ENCODE measurements around the gene ELOVL7.
"Not testable (repeated sequence)": the region's sequence is repeated elsewhere in the genome, so short reads cannot be mapped to it uniquely, and the experiment has no call there.

The ELOVL7 gene

DNA sequence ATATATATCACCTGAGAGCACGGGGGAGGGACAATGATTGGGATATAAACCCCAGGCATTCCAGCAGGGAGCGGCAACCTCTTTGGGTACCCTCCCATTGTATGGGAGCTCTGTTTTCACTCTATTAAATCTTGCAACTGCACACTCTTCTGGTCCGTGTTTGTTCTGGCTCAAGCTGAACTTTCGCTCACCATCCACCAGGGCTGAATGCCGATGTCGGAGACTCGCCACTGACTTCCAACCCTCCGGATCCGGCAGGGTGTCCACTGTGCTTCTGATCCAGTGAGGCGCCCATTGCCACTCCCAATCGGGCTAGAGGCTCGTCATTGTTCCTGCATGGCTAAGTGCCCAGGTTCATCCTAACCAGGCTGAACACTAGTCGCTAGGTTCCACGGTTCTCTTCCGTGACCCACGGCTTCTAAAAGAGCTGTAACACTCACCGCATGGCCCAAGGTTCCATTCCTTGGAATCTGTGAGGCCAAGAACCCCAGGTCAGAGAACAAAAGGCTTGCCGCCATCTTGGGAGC, 48.6 kb downstream of the ELOVL7 start:
- DNase-seq (ENCODE audit: low read depth in 2 of 2): not testable (repeated sequence)

- DNase-seq (ENCODE audit: low read depth in 2 of 2): no peak
These were observed 49.4 kb downstream of the ELOVL7 start for GRCh38 chr5:60794691-60795090.

DNA sequence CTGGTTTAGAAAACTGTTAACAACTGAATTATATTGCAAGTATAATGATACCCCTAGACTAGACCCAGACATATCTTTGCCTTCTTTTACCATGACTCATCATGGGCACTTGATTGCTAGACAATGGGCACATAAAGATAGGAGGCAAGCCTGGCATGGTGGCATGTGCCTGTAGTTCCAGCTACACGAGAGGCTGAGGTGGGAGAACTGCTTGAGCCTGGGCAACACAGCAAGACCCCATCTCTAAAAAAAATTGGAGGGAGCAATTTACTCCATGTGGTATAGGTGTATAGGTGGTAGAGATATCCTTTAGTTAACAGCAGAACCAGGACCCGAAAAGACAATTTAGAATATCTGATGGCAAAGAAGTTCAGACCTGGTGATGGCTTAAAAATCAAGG, 51.6 kb downstream of the ELOVL7 start:
- DNase-seq (ENCODE audit: low read depth in 2 of 2): no peak

GRCh38 chr5:60789551-60789950, 54.5 kb downstream of the ELOVL7 start:
- DNase-seq (ENCODE audit: low read depth in 2 of 2): no peak

DNA sequence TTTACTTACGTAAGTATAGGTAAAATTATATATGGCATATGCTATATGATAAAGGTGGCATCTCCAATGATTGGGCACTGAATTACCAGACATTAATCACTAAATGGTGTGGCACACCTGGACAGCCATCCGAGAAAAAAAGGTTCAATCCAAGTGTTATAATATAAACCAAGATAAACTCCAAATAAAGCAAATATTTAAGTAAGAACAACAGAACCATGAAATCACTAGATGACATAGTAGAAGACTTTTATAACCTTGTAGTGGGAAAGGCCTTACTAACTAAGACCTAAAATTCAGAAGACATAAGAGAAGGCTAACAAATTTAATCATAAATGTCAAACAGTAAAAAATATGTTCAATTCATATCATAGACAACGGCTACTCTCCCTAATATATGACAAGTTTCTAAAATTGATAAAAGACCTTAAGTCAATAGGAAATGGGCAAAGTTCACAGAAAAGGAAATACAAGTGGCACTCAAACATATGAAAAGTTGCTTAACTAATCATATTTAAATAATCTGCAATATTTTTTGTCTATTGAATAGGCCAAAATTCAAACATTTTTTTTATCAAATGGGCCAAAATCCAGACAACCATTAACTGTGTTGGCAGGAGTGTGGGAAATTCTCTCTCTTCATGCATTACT, 55.1 kb downstream of the ELOVL7 start:
- no peak for DNase-seq (ENCODE audit: low read depth in 2 of 2)

GRCh38 chr5:60779466-60779865, 64.6 kb downstream of the ELOVL7 start:
- DNase-seq (ENCODE audit: low read depth in 2 of 2): no peak

GRCh38 chr5:60776343-60776742, 67.7 kb downstream of the ELOVL7 start:
- DNase-seq (ENCODE audit: low read depth in 2 of 2): no peak

GRCh38 chr5:60765019-60765709, 78.9 kb downstream of the ELOVL7 start:
- DNase-seq (ENCODE audit: low read depth in 2 of 2): no peak

DNA sequence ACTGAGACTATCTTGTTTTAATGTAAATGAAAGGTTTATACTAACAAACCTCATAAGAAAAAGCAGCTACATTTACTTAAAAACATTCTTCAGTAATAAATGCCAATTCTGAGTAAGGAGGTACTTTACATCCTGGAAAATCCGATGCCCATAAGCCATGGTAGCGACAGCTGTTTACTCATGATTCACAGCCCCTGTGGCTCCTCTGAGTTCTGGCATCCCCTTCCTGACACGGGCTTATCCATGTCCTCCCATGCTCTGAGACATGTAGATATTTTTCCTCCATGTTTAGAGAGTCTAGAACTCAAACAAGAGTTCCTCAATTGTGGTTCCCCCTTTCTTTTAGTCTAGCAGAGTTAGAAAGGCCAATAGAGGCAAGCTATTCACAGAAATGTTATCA, 81.0 kb downstream of the ELOVL7 start:
- DNase-seq (ENCODE audit: low read depth in 2 of 2): no peak

GRCh38 chr5:60754495-60754894, 89.6 kb downstream of the ELOVL7 start:
- no peak for DNase-seq (ENCODE audit: low read depth in 2 of 2)

- DNase-seq (ENCODE audit: low read depth in 2 of 2): no peak
These were observed 99.4 kb downstream of the ELOVL7 start for GRCh38 chr5:60744682-60745081.

GRCh38 chr5:60743511-60744314, 100.4 kb downstream of the ELOVL7 start:
- no peak for DNase-seq (ENCODE audit: low read depth in 2 of 2)

DNA sequence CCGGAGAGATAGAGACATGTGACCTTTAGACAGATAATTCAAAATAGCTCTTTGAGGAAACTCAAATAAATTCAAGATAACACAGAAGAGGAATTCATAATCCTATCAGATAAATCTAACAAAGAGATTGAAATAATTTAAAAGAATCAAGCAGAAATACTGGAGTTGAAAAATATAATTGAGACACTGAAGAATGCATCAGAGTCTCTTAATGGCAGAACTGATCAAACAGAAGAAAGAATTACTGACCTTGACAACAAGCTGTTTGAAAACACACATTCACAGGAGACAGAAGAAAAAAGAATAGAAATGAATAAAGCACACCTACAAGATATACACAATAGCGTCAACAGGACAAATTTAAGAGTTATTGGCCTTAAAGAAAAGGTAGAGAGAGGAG, 103.7 kb downstream of the ELOVL7 start:
- DNase-seq (ENCODE audit: low read depth in 2 of 2): no peak

DNA sequence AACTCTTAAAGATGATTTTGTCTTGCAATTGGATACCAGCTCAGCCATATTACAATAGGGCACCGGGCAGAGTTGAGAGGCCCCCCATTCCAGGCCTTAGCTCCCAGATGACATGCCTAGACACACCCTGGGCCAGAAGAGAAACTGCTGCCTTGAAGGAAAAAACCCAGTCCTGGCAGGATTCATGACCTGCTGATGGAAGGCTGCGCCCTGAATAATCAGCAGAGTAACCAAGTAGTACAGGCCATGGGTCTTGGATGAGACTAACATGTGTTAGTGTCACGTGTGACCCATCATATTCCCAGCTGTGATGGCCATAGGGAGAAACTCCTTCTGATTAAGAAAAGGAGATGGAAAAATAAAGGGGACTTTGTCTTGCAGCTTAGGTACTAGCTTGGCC, 105.1 kb downstream of the ELOVL7 start:
- DNase-seq (ENCODE audit: low read depth in 2 of 2): no peak

DNA sequence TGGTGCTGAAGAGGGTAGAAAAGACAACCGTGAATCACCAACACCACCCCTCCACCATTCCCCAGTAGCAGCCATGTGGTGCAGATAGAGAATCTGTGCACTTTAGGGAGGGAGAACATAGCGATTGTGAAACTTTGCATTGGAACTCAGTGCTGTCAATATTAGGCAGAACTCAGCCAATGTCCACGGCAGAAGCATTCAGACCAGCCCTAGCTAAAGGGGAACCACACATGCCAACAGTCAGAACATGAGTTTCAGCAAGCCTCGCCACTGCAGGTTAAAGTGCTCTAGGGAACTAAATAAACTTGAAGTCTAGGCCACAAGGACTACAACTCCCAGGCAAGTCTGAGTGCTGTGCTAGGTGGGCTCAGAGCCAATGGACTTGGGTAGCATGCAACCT, 105.6 kb downstream of the ELOVL7 start:
- DNase-seq (ENCODE audit: low read depth in 2 of 2): no peak

DNA sequence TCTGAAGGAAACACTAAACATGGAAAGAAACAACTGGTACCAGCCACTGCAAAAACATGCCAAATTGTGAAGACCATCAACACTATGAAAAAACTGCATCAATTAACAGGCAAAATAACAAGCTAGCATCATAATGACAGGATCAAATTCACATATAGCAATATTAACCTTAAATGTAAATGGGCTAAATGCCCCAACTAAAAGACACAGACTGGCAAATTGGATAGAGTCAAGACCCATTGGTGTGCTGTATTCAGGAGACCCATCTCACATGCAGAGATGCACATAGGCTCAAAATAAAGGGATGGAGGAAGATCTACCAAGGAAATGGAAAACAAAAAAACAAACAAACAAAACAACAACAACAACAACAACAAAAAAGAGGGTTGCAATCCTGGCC, 113.2 kb downstream of the ELOVL7 start:
- not testable (repeated sequence) for DNase-seq (ENCODE audit: low read depth in 2 of 2)

GRCh38 chr5:60727033-60727679, 116.9 kb downstream of the ELOVL7 start:
- no peak for DNase-seq (ENCODE audit: low read depth in 2 of 2)

DNA sequence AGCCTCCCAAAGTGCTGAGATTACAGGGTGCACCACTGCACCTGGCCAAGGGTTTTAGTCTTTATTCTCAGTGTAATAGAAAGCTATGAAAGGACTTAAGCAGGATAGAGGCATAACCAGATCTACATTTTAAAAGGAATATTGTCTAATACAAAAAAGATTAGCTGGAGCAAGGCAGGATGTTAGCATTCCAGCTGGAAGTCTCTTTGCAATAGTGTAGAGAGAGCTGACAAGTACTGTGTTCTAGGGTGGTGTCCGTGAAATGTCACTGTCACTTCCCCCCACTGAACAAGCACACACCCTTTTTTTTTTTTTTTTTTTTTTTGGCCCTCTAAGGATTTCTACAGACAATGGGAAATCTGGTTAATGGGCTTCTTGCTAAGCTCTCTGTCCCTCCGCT, 119.9 kb downstream of the ELOVL7 start:
- DNase-seq (ENCODE audit: low read depth in 2 of 2): no peak

DNA sequence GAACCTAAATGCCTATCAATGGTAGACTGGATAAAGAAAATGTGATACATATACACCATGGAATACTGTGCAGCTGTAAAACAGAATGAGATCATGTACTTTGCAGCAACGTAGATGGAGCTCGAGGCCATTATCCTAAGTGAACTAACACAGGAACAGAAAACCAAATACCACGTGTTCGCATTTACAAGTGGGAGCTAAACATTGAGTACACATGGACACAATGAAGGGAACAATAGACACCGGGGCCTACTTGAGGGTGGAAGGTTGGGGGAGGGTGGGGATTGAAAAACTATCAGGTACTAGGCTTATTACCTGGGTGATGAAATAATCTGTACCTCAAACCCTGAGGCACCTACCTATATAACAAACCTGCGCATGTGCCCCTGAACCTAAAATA, 121.7 kb downstream of the ELOVL7 start:
- DNase-seq (ENCODE audit: low read depth in 2 of 2): no peak

- DNase-seq (ENCODE audit: low read depth in 2 of 2): no peak
These were observed 124.7 kb downstream of the ELOVL7 start for GRCh38 chr5:60719329-60719728.

DNA sequence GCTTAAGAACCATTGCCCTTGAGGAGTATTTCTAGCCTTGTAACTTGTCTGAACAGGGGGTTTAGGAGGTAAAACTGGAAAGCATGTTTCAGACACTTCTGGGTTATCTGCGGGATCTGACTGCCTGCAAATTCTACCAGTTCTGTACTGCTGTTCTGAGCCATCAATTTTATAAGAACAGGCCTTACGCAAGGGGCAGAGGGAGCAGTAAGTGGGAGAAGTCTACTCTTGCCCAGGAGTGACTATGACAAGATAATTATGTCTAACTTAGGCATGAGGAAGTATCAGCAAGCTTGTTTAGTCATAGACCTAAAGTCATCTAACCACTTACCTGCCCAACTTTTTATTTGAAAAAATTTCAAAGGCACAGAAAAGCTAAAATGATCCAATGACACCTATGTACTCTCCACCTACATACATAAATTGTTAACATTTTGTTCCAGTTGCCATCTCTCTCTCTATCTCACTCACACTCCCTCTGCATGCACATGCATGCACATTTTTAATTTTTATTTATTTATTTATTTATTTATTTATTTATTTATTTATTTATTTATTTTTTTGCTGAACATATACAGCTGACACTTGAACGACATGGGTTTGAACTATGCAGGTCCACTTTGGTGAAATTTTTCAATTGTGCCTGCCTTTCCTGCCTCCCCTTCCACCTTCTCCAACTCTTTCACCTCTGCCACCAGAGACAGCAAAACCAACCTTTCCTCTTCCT, 125.7 kb downstream of the ELOVL7 start:
- no peak for DNase-seq (ENCODE audit: low read depth in 2 of 2)
